Parathyroid adenoma (tissue), 2 donors: ENCODE data around the gene CAST.
A peak's percentile ranks its signal among the peaks of the same experiment; 100 is the strongest.

Experiments used
- H2AFZ ChIP-seq: fragments of 300-600 bp; sonication (generic); one replicate; pipeline ENCODE4 v1.7.0; 2017; ENCODE audit warnings: antibody characterized with exemption, mild to moderate bottlenecking
- H3K27ac ChIP-seq: fragments of 300-600 bp; sonication (generic); one replicate; pipeline ENCODE4 v1.7.0; 2017
- H3K27me3 ChIP-seq: fragments of 300-600 bp; sonication (generic); one replicate; pipeline ENCODE4 v1.7.0; 2017; ENCODE audit warnings: low read length; ENCODE audit not compliant: control insufficient read depth, insufficient read depth
- H3K36me3 ChIP-seq: fragments of 300-600 bp; sonication (generic); one replicate; pipeline ENCODE4 v1.7.0; 2017; ENCODE audit warnings: low read length; ENCODE audit not compliant: control insufficient read depth, insufficient read depth
- H3K4me1 ChIP-seq: fragments of 300-600 bp; sonication (generic); one replicate; pipeline ENCODE4 v1.7.0; 2017; ENCODE audit warnings: control low read depth
- H3K4me2 ChIP-seq: fragments of 300-600 bp; sonication (generic); one replicate; pipeline ENCODE4 v1.7.0; 2017; ENCODE audit warnings: low read length
- H3K4me3 ChIP-seq: fragments of 300-600 bp; sonication (generic); one replicate; pipeline ENCODE4 v1.7.0; 2017; ENCODE audit warnings: low read depth, low read length
- H3K79me2 ChIP-seq: fragments of 300-600 bp; sonication (generic); one replicate; pipeline ENCODE4 v1.7.0; 2017; ENCODE audit warnings: control low read depth
- H3K9ac ChIP-seq: fragments of 300-600 bp; sonication (generic); one replicate; pipeline ENCODE4 v1.7.0; 2017; ENCODE audit warnings: mild to moderate bottlenecking
- H3K9me3 ChIP-seq: fragments of 300-600 bp; sonication (generic); one replicate; pipeline ENCODE4 v1.7.0; 2017; ENCODE audit warnings: low read length; ENCODE audit not compliant: control insufficient read depth
- TF ChIP-seq, protein P1 (sequence below): fragments of 300-600 bp; sonication (generic); IDR thresholded peaks from one replicate; pipeline ENCODE4 v1.7.0; 2017; ENCODE audit warnings: antibody characterized with exemption, mild to moderate bottlenecking
- donor health status: primary hyperparathyroidism.

CAST gene

DNA sequence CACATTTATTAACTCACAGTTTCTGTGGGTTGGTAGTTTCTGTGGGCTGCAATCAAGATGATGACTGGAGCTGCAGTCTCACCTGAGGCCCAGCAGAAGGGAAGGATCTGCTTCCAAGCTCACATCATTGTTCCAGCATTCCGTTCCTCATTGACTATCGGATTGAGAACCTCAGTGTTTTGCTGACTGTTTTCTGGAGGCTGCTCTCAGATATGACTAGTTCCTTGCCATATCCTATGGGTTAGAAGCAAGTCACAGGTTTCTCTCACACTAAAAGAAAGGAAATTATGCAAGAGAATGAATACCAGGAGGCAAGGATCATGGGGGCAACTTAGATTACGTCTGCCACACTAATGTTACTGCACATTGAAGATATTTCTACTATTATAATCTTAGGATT is 151.9 kb downstream of the CAST start:
- no peaks in the 10 kb centered on the region for H3K9me3 ChIP-seq
- H3K4me2 ChIP-seq: no peak overlapping the region
- TF ChIP-seq, protein P1, sequence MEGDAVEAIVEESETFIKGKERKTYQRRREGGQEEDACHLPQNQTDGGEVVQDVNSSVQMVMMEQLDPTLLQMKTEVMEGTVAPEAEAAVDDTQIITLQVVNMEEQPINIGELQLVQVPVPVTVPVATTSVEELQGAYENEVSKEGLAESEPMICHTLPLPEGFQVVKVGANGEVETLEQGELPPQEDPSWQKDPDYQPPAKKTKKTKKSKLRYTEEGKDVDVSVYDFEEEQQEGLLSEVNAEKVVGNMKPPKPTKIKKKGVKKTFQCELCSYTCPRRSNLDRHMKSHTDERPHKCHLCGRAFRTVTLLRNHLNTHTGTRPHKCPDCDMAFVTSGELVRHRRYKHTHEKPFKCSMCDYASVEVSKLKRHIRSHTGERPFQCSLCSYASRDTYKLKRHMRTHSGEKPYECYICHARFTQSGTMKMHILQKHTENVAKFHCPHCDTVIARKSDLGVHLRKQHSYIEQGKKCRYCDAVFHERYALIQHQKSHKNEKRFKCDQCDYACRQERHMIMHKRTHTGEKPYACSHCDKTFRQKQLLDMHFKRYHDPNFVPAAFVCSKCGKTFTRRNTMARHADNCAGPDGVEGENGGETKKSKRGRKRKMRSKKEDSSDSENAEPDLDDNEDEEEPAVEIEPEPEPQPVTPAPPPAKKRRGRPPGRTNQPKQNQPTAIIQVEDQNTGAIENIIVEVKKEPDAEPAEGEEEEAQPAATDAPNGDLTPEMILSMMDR: no peak
- H2AFZ ChIP-seq: peak overlapping the region; percentile 21
- no peaks in the 10 kb centered on the region for H3K79me2 ChIP-seq
- H3K9ac ChIP-seq: no peak overlapping the region
- no peak overlapping the region for H3K27ac ChIP-seq
- no peaks in the 10 kb centered on the region for H3K36me3 ChIP-seq
- H3K27me3 ChIP-seq: no peaks in the 10 kb centered on the region
- no peaks in the 10 kb centered on the region for H3K4me1 ChIP-seq
- no peak overlapping the region for H3K4me3 ChIP-seq

DNA sequence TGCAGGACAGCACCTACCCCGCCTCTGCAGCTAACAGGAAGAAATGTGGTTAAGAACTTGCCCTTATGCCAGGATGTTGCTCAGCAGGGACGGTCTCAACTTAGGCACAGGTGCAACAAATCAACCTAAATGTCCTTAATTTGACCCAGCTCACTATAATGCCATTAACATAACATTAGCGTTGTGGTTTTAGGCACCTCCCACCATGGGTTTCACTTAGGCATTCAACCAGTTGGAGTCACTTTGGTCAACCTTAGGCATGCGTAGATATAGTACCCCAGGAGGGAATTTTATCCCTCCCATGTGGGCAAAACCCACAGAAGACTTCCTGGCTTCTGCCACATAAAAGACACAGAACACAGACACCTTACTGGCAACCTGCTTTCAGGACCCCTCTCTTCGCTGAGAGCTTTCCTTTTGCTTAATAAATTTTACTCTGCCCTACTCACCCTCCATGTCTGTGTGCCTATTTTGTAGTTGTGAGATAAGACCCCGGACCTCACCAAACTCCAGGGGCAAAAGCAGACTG is 154.3 kb downstream of the CAST start:
- H3K9me3 ChIP-seq: no peaks in the 10 kb centered on the region

DNA sequence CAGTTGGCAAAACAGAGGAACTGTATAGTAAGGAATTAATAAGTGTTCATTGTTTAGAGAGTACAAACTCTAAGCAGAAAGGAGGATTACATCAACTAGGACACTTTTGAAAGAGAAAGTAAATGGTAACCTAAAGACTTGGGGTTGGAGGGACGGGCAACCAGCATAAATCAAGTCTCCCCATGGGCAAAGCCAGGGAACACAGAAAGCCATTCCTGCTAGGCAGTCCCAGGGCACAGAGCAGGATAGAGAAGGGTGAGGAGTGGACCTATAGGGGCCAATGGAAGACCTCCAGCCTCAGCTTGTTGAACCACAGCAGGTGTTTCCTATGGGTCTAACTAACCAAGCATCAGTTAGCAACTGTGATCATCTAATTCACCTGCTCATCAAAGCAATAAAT is 154.8 kb downstream of the CAST start:
- TF ChIP-seq, protein P1: no peak
- Histone ChIP-seq H3K4me1 (peaks cover 5% of the 10 kb centered on the region), H3K27ac (no peak overlapping the region), H3K4me2 (no peak overlapping the region), H3K4me3 (no peak overlapping the region), H3K27me3 (no peaks in the 10 kb centered on the region), H3K79me2 (no peaks in the 10 kb centered on the region), H3K9ac (no peak overlapping the region), H2AFZ (peak overlapping the region; percentile 14), H3K36me3 (no peaks in the 10 kb centered on the region), H3K9me3 (no peaks in the 10 kb centered on the region)

More for the DNA sequence above, 154.3 kb downstream of the CAST start:
- no peaks in the 10 kb centered on the region for H3K79me2 ChIP-seq
- no peak overlapping the region for H3K27ac ChIP-seq
- H3K27me3 ChIP-seq: no peaks in the 10 kb centered on the region
- H3K9ac ChIP-seq: no peak overlapping the region
- TF ChIP-seq, protein P1: no peak
- no peaks in the 10 kb centered on the region for H3K36me3 ChIP-seq
- H2AFZ ChIP-seq: peak overlapping the region; percentile 14
- H3K4me1 ChIP-seq: no peaks in the 10 kb centered on the region
- H3K4me3 ChIP-seq: no peak overlapping the region
- no peak overlapping the region for H3K4me2 ChIP-seq

DNA sequence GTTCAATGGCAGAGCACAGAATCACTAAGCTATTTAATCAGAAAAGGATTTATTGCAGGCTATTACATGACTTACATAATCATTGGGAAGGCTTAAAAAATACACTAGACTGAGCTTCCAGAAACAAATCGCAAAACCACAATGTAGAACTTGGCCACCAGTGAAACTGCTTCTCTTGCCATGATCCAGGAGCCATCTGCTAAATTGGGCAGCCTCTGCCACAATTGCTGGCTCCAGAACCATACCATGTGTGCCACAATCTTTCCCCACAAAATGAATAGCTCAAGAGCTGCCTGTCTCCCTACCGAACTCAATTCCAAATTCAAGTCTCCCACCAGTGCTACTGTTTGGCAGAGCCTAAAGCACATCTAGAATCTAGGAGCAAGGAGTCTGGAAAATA is 155.3 kb downstream of the CAST start:
- Histone ChIP-seq H3K4me3 (no peak overlapping the region), H3K4me1 (peaks cover 10% of the 10 kb centered on the region), H3K9me3 (no peaks in the 10 kb centered on the region), H2AFZ (no peak overlapping the region), H3K4me2 (no peak overlapping the region), H3K79me2 (no peaks in the 10 kb centered on the region), H3K27me3 (no peaks in the 10 kb centered on the region), H3K9ac (no peak overlapping the region), H3K27ac (no peak overlapping the region), H3K36me3 (no peaks in the 10 kb centered on the region)
- TF ChIP-seq, protein P1: no peak

DNA sequence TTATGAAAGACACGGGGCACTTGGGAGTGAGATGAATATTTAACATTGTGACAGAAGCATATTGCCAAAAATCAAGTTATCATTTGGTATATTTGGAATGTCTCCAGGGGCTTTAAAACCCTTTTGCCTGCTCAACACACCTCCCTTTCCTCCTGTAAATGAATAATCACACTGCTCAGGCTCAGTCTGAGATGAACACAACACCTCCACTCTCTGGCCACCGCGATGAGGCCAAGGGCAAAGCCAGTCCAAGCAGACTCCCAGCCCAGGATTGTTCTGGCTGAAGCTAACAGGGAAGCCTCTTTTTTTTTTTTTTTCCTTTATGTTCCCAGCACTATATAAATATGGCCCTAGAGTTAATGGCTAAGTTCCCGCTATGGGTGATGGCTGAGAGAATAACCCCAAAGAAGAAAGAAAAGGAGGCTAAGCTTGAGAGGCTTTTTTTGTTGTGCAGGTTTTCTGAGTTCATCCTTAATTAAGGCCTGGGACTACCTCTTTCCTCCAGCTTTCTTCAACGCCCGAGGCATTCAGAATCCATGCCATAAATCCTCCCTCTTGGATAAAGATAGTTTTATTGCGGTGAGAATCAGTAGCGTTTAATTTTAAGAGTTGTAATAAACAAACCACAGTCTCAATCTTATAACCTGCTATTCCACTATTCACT is 156.1 kb downstream of the CAST start:
- no peak overlapping the region for H3K4me2 ChIP-seq
- TF ChIP-seq, protein P1: no peak
- H3K27me3 ChIP-seq: no peaks in the 10 kb centered on the region
- no peak overlapping the region for H3K9ac ChIP-seq
- H2AFZ ChIP-seq: no peak overlapping the region
- H3K4me1 ChIP-seq: peaks cover 18% of the 10 kb centered on the region
- no peaks in the 10 kb centered on the region for H3K79me2 ChIP-seq
- no peak overlapping the region for H3K4me3 ChIP-seq
- no peaks in the 10 kb centered on the region for H3K36me3 ChIP-seq
- no peaks in the 10 kb centered on the region for H3K9me3 ChIP-seq
- no peak overlapping the region for H3K27ac ChIP-seq
